Neural cell (in vitro differentiated cells): ENCODE measurements around the gene PUM1. TPM values are rescaled to one million over a fixed set of nuclear protein-coding genes. Genes with fewer than 3 reads are reported as not detected.

Source experiments
- H2AFZ ChIP-seq: fragments of 200-600, 300-800 bp; sonication (generic), shearing (Covaris generic); 2 replicates; pipeline ENCODE4 v1.6.0; 2014; ENCODE audit warnings: low read depth, mild to moderate bottlenecking, antibody characterized with exemption, low read length, moderate library complexity
- H3F3A ChIP-seq: fragments of 200-600 bp; shearing (Covaris generic); 2 replicates; pipeline ENCODE4 v1.6.1; 2016; ENCODE audit warnings: mild to moderate bottlenecking, moderate library complexity, mixed read lengths, antibody characterized with exemption, low read length; ENCODE audit not compliant: insufficient read depth, poor library complexity, severe bottlenecking
- H3K27ac ChIP-seq: fragments of 200-600, 300-800 bp; sonication (generic), shearing (Covaris generic); 2 replicates; pipeline ENCODE4 v1.5.1; 2014; ENCODE audit warnings: mild to moderate bottlenecking, low read length, moderate library complexity
- H3K27me3 ChIP-seq: fragments of 300-800, 200-600 bp; sonication (generic), shearing (Covaris generic); 2 replicates; pipeline ENCODE4 v1.6.0; 2014; ENCODE audit warnings: mild to moderate bottlenecking, low read depth, low read length, moderate library complexity; ENCODE audit not compliant: insufficient read depth
- H3K36me3 ChIP-seq: fragments of 300-800, 200-600 bp; sonication (generic), shearing (Covaris generic); 2 replicates; pipeline ENCODE4 v1.5.1; 2014; ENCODE audit warnings: mild to moderate bottlenecking, antibody characterized with exemption, low read length, moderate library complexity; ENCODE audit not compliant: insufficient read depth
- H3K4me2 ChIP-seq: fragments of 300-800, 200-600 bp; sonication (generic), shearing (Covaris generic); 2 replicates; pipeline ENCODE4 v1.6.0; 2014; ENCODE audit warnings: mild to moderate bottlenecking, low read length
- H3K4me3 ChIP-seq: fragments of 300-800, 200-600 bp; sonication (generic), shearing (Covaris generic); 2 replicates; pipeline ENCODE4 v1.5.1; 2014; ENCODE audit warnings: mild to moderate bottlenecking, low read length, moderate library complexity
- H3K79me2 ChIP-seq: fragments of 200-600 bp; shearing (Covaris generic); replicated peaks from 2 replicates; pipeline ENCODE4 v1.6.0; 2014; ENCODE audit warnings: mild to moderate bottlenecking, low read length, moderate library complexity; ENCODE audit not compliant: insufficient read depth
- H3K9ac ChIP-seq: fragments of 300-800, 200-600 bp; sonication (generic), shearing (Covaris generic); 2 replicates; pipeline ENCODE4 v1.6.1; 2016; ENCODE audit warnings: mild to moderate bottlenecking, low read length, mixed read lengths
- H3K9me2 ChIP-seq: fragments of 200-600 bp; shearing (Covaris generic); 2 replicates; pipeline ENCODE4 v1.6.1; 2016; ENCODE audit warnings: mild to moderate bottlenecking, low read length, mixed read lengths; ENCODE audit not compliant: insufficient read depth
- H3K9me3 ChIP-seq: fragments of 200-600, 300-800 bp; sonication (generic), shearing (Covaris generic); 2 replicates; pipeline ENCODE4 v1.6.1; 2016; ENCODE audit warnings: mild to moderate bottlenecking, mixed run types, low read length, moderate library complexity, mixed read lengths
- H4K20me1 ChIP-seq: fragments of 200-600 bp; shearing (Covaris generic); 2 replicates; pipeline ENCODE4 v1.6.1; 2016; ENCODE audit warnings: mild to moderate bottlenecking, mixed run types; ENCODE audit not compliant: insufficient read depth
- CTCF ChIP-seq: fragments of 450-650 bp; IDR thresholded peaks from 2 replicates; pipeline ENCODE4 v1.5.1; 2014; ENCODE audit warnings: antibody characterized with exemption, mild to moderate bottlenecking, moderate library complexity; ENCODE audit not compliant: poor library complexity, severe bottlenecking
- EP300 ChIP-seq: fragments of 450-650 bp; conservative IDR thresholded peaks from 2 replicates; pipeline ENCODE4 v1.6.1; 2014; ENCODE audit warnings: antibody characterized with exemption, mild to moderate bottlenecking, moderate library complexity; ENCODE audit not compliant: poor library complexity, severe bottlenecking
- EZH2 ChIP-seq: fragments of 200-600, 300-800 bp; shearing (Covaris generic), sonication (generic); IDR thresholded peaks from 2 replicates; pipeline ENCODE4 v1.6.1; 2014; ENCODE audit warnings: antibody characterized with exemption, low read length, borderline replicate concordance, mild to moderate bottlenecking; ENCODE audit not compliant: insufficient read depth, poor library complexity, severe bottlenecking
- MXI1 ChIP-seq: fragments of 450-650 bp; conservative IDR thresholded peaks from 2 replicates; pipeline ENCODE4 v1.6.1; 2014; ENCODE audit warnings: antibody characterized with exemption, mild to moderate bottlenecking; ENCODE audit not compliant: poor library complexity, severe bottlenecking
- POLR2AphosphoS5 ChIP-seq: IDR thresholded peaks from 2 replicates; pipeline ENCODE4 v1.6.1; 2012
- RAD21 ChIP-seq: fragments of 450-650 bp; conservative IDR thresholded peaks from 2 replicates; pipeline ENCODE4 v1.6.1; 2014; ENCODE audit warnings: antibody characterized with exemption, mild to moderate bottlenecking, moderate library complexity
- REST ChIP-seq: IDR thresholded peaks from 2 replicates; pipeline ENCODE4 v1.6.1; 2012; ENCODE audit warnings: borderline replicate concordance
- SMC3 ChIP-seq: fragments of 450-650 bp; conservative IDR thresholded peaks from 2 replicates; pipeline ENCODE4 v1.6.1; 2014; ENCODE audit warnings: antibody characterized with exemption, mild to moderate bottlenecking, moderate library complexity; ENCODE audit not compliant: poor library complexity
- TAF1 ChIP-seq: IDR thresholded peaks from 2 replicates; pipeline ENCODE4 v1.6.1; 2012; ENCODE audit warnings: low read depth
- polyA plus RNA-seq: library from polyadenylated mRNA; depleted of rRNA; stranded (reverse); fragments of >200 nt; gene quantifications from 2 replicates; pipeline ENCODE4 v1.2.3, GENCODE V29; 2014

The PUM1 gene
- polyA plus RNA-seq, 1 donor from 2014 or later = 60.8 TPM

- no peak overlapping the region for H3K9ac ChIP-seq
- H3F3A ChIP-seq = no peaks in the 10 kb centered on the region
- H3K79me2 ChIP-seq = no peaks in the 10 kb centered on the region
- H3K4me3 ChIP-seq = no peak overlapping the region
- TF ChIP-seq EP300 (no peak), TAF1 (no peak), REST (no peak), MXI1 (no peak), SMC3 (no peak), CTCF (no peak), EZH2 (no peak), POLR2AphosphoS5 (no peak), RAD21 (no peak)
- no peaks in the 10 kb centered on the region for H3K9me3 ChIP-seq
- H2AFZ ChIP-seq = no peak overlapping the region
- H3K9me2 ChIP-seq = no peaks in the 10 kb centered on the region
- H3K36me3 ChIP-seq = no peaks in the 10 kb centered on the region
- no peaks in the 10 kb centered on the region for H3K27me3 ChIP-seq
- H3K27ac ChIP-seq = no peak overlapping the region
- H4K20me1 ChIP-seq = no peaks in the 10 kb centered on the region
- H3K4me2 ChIP-seq = no peak overlapping the region
Observed at GRCh38 chr1:31111290-31111951, 45.9 kb upstream of the PUM1 start.

- no peaks in the 10 kb centered on the region for H3K9me2 ChIP-seq
- H3K27ac ChIP-seq = no peak overlapping the region
- no peaks in the 10 kb centered on the region for H3K36me3 ChIP-seq
Observed at GRCh38 chr1:31110846-31111245, 45.3 kb upstream of the PUM1 start.

More at GRCh38 chr1:31110846-31111245, 45.3 kb upstream of the PUM1 start:
- H3K9ac ChIP-seq = no peak overlapping the region
- TF ChIP-seq TAF1 (no peak), POLR2AphosphoS5 (no peak), CTCF (no peak), EZH2 (no peak), RAD21 (no peak), SMC3 (no peak), MXI1 (no peak), REST (no peak), EP300 (no peak)
- no peak overlapping the region for H3K4me2 ChIP-seq
- no peak overlapping the region for H2AFZ ChIP-seq
- H3F3A ChIP-seq = no peaks in the 10 kb centered on the region
- H3K4me3 ChIP-seq = no peak overlapping the region
- H3K9me3 ChIP-seq = no peaks in the 10 kb centered on the region
- no peaks in the 10 kb centered on the region for H3K27me3 ChIP-seq
- H4K20me1 ChIP-seq = no peaks in the 10 kb centered on the region
- H3K79me2 ChIP-seq = no peaks in the 10 kb centered on the region
